Left forelimb (tissue), 1 donor: ENCODE results near the gene SERTAD2.
A peak's percentile ranks its signal among the peaks of the same experiment; 100 is the strongest.

Experiments used
- DNase-seq: peaks from one replicate; pipeline ENCODE4 v3.0.0-alpha.2; 2018; ENCODE audit warnings: low spot score

The SERTAD2 gene

DNA sequence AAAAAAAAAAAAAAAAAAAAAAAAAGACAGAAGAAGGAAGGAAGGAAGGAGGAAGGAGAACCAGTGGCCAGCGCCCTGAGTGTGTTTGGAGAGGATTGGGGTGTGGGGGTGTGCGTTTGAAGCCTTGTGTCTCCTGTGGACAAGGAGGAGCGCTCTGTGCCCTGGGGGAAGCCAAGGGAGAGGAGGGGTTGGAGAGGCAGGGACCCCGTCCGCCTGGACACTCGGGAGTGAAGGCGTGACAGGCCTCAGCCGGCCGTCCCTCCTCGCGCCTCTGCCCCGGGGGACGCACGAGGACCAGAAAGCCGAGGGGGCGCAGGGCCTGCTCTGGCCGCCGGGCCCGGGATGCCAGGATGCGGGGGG, 44.9 kb downstream of the SERTAD2 start:
- no peak for DNase-seq

DNA sequence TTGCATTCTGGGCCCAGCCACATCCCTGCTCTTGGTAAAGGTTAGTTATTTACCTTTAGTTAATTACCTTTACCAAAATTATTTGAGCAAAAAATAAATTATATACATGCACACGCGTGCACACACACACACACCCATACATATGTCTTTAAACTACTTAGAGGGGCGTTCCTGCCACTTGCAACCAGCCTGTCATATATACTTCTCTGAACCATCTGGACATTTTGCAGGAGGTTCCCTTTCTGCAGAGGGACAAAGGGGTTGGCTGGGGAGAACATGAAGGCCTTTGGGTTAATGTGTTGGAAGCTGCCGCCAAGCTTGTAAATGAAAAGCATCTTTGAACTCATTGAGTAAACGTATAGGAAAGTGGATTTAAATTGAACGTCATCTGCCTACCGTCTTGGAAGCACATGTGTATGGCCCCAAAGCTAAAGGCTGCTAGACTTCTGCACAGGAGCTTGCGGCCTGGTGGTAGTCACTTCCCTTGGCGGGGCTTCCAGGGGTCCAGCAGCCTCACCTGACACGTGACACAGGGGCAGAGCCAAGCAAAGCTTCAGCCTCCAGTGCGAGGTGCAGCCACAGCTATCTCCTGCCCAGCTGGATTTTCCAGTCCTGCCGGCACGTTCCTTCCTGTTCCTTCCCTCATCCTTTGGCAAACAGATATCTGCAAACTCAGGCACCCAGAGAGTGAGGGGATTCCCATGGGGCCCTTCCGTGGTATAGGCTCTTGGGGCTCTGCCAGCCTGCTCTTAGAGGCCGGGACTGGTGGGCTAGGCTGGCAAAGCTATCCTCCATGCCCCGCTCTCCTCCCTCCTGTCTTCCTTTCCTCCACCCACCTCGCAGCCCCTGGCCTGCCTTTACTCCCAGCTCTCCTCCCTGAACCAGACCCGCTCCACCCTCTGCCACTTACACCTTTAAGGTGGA, 46.1 kb downstream of the SERTAD2 start:
- peak; percentile 64 for DNase-seq

DNA sequence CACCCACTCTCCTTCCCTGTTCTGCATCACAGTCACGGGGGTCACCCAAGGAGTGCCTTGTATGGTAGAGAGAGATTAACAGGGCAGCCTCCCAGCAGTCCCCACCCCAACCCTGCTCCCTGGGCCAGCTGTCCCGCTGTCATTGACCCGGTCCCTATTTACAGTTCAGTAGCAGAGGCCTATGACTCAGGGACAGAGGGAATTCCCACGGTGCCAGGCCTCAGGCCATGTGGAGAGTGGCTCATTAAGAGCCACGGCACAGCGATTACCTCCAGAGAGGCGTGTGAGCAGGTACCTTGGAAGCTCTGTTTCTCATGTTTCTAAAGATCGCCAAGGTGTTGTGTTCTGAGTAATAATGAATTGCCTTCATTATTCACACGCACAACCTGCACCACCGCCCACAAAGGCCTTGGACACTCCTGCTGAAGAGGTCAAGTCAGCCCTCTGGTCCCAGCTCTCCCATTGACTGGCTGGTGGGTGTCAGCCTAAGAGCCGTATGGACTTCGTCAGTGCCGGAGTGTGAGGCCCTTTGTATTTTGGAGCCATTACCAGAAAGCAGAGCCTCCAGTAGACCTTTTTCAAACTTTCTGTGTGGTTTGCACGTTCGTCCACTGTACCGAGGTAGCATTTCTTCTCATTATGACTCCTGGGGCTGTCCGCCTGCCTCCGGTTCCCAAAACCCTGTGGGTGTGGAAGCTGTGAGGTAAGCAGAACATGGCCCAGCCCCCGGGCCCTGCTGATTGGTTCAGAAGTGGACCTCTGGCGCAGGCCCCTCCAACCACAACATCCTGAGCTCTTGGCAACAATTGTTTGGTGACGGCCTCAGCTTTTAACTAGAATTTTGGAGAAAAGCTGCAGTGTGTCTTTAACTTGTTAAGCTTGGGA, 47.0 kb downstream of the SERTAD2 start:
- DNase-seq = peak; percentile 89

DNA sequence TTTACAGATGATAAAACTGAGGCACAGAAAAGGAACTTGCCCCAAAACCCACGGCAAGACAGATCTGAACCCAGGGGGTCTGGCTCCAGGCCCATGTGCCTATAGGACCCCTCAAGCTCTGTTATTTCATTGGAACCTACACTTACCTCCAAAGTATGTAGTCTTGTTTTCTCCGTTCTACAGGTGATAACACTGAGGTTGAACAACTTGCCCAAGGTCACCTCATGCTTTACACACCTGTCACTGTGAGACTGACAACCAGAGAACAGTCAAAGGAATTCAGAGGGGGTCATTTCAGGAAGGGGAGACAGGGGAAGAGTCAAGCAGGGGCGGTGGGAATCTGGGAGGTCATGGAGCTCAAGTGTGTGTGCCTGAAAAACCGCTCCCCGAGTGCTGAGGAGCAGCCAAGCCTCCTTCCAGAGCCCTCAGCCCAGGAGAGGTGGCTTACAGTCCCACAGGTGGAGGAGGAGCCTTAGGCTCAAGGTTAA, 47.7 kb downstream of the SERTAD2 start:
- peak; percentile 54 for DNase-seq

DNA sequence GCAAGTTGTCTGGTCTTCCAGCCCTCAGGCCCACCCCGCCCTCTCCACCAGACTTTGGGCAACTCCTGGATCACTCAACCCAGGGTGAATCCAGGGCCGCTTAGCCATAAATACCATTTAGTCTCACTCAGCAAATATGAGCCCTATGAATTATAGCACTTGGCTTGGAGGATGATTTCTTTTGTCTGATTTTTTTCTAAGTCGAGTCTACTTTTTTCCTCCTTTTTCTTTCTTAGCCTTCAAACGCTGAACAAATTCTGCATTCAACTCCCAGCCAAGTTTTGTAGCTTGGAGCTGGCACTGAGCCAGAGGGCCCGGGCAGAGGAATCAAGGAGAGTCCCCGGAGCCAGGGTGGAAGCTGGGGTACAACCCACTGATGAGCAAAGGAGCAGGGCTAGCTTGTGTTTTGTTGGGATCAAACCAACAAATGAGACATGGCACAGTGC, 48.7 kb downstream of the SERTAD2 start:
- peak; percentile 59 for DNase-seq

DNA sequence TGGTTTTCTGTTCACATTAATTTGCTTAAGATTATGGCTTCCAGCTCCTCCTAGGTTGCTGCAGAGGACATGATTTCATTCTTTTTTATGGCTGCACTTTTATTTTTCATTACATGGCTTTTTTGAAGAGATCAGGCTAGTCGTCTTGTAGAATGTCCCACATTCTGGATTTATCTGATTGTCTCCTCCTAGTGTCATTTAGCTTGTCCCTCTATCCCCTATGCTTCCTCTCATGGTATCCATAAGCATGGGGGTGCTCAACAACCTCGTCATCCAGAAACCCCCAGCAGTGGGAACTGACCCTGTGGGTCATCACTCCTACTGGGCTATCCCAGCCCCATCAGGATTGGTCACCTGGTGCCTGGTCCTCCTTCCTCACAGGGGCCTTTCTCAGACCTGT, 49.6 kb downstream of the SERTAD2 start:
- DNase-seq = peak; percentile 36

DNA sequence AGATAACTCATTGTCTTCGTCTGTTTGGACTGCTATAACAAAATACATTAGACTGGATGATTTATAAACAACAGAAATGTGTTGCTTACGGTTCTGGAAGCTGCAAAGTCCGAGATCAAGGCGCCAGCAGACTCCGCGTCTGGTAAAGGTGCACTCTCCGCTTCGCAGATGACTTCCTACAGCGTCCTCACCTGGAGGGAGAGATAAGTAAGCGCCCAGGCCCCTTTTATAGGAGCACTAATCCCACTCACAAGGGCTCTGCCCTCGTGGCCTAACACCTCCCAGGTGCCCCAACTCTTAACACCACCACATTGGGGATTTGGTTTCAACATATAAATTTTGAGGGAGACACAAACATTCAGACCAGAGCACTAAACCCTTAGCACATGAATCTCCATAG, 51.3 kb downstream of the SERTAD2 start:
- no peak for DNase-seq

DNA sequence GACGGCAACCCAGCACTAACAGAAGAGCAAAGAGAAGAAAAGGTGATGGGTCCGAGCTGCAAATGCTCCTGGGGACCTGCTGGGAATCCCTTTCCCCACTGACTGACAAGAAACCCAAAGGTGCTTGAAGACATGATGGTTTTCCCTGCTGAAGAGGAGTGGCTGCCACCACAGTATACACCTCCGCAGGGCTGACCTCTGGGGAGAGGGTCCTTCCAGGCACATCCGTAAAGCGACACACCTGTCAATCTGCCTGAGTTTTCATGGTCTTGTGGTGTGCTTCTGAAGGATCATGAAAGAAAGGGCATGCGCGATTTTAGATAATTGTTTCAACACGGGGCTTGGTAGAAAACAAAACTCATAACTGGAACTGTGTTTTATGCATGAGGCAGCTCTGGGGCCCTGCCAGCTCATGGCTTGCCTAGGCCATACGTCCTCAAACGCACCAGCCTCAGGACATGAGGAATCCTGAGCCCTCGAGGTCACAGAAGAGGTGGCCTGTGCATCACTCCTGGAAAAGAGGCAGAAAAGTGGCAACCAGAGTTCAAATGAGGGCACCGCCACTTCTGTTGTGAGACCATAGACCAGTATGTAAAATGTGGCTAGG, 51.8 kb downstream of the SERTAD2 start:
- DNase-seq = peak; percentile 49

DNA sequence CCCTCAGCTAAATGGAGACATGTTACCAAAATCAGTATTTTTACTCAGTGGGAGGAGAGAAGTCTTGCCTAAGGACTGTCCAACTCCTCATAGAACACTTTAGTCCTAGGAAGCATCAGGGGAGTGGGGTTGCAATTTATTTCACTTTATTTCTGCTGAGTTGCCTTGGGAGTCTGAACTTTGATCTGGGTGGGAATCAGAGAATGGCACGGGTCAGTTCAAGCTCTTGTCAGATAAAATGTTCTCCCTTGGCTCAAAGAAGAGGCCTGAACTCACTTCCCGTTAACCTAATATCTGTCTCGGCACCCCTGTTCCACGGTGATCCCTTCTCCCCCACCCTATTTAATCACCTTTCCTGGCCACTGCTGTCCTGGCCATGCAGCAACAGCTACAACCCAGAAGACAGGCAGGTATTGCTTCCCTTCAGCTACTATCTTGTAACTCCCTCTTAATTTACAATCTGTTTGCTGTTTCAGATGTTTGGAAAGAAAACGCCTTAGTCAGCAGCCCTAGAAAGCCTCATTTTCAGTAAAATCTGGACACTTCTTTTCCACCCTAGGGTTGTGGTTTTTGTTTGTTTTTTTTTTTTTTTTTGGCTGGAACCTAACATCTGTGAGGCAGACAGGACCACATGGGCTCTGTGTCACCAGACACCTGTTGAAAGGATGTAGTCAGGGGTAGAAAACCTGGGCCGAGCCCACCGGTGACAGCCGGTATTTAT, 52.5 kb downstream of the SERTAD2 start:
- DNase-seq = no peak

DNA sequence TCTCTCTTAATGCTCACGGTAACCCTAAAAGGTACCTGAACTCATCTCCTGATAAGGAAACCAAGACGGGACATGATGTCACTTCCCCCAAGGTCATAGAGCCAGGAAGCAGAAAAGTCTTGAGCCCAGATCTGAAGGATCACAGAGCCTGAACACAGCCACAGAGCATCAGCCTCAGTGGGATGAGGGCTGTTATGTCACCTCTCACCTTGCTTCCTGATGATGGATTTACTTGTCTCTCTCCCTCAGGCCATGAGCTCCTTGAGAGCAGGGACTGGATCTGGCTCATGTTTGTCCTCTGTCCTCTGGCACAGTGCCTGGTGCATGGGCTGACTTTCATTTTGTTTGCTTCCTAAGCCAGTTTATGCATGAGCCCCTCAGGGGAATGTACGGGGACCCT, 54.2 kb downstream of the SERTAD2 start:
- no peak for DNase-seq

DNA sequence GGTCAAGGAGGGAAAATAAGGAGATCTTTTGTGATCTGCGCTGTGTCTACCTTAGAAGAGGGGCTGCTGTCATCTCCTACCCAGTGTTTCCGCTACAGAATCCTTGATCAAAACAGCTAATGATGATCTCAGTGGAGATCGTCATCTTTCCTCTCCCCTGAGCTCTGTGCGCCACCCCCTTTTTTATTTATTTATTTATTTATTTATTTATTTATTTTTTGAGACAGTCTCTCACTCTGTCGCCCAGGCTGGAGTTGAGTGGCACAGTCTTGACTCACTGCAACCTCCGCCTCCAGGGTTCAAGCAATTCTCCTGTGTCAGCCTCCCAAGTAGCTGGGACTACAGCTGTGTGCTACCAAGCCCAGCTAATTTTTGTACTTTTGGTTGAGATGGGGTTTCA, 55.5 kb downstream of the SERTAD2 start:
- no peak for DNase-seq

DNA sequence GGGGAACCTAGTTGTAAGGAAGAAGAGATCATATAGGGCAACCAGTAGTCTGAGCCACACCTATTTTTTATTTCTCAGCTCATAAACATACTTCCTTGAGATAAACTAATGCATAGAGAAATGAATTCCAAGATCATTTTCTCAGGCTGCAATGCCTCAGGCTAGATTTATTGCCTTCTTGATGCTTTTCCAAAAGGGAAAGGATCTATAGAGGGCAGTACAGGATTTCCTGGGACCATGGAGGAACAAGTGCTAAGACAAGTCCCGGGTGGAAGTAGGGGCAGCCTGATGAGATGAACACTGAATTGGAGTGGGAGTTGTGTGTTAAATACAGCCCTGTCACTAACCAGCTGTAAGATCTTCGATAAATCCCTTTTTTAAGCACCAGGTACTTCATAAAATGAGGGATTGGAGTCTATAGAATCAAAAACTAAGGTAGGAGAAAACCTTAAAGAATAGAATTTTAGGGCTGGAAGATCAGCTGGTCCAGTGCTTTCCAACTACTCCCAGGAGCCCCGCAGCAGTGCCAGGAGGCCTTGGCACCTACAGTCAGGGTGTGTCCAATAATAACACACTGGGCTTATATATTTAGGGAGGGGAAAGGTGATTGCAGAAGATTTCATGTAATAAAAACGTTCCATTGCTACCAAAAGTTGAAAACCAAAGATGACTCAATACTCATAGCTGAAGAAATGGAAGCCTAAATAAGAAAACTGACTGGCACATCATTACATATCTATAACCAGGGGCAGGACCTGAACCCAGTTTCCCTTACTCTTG, 58.1 kb downstream of the SERTAD2 start:
- no peak for DNase-seq

DNA sequence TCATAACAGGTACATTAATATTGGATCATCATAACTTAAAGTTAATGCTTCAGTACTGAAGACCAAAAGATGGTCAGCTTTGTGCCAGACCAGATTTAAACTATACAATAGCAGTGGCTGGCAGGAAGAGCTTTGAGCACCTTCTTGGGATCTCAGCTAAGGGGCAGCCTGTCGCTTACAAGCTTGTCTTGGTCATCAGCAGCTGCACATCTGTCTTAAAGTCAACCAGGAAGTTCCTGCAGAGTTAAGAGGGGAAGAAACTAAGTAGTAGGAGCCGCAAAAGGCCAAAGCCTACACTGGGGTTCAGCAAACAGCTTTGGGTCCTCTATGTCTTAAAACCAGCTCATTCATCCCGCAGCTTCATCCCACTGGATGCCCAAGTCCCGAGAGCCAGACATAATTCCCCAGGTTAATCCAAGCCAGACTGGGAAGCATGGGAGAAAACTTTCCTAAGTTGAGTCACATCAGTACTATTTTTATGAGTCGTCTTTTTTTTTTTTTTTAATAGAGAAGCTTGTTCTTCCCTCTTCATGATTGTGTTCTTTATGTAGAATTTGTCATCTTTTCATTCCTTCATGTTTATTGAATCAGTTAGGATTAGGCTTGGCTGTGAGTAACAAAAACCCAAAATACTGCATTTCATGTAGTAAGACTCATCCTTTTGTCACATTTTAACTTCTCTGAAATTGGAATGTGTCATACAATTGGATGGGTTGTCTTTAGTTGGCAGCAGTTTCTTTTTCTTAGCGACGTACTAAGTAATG, 59.3 kb downstream of the SERTAD2 start:
- no peak for DNase-seq

DNA sequence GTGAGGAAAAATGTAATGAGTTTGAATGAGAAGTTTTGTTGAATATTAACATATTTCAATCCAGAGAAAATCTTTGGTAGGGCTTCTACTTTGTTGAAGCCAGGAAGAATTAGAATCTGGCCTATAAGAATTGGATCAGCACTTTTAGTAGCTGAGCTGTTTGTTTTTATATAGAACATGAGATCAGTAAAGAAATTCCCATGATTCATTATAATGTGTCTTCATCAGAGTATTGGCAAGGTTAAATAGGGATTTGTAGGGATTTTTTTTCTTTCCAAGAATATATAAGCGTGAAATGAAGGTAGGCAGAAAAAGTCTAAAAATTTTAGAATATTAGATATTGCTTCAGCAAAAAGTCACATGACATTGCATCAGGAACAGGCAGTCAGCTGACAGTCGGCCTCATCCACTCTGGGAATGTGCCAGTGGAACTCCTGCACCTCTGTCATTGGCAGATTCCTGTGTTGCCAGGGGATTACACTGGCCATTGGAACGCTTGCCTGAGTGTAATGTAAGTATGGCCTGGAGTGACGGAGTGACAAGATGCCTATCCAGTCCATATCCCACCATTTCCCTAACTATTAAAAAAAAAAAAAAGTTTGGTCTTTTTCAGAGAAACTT, 60.6 kb downstream of the SERTAD2 start:
- DNase-seq = no peak

DNA sequence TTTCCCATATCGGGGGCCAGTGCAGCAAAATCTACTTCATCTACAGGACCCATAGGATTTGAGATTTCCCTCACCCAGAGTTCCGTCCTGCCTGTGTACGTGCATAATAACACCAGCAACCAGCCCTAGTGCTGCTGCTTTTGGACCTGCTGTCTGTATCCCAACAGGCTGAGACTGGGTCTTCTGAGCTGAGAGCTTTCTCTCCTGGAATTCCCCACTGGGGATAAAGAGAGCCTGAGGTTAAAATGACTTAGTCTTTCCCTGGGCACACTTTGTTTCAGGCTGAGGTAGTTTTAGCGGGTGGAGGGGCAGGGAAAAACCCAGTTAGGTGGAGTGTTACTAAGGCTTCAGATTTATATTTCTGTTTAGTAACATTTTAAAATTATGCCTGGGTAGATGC, 62.5 kb downstream of the SERTAD2 start:
- DNase-seq = no peak

DNA sequence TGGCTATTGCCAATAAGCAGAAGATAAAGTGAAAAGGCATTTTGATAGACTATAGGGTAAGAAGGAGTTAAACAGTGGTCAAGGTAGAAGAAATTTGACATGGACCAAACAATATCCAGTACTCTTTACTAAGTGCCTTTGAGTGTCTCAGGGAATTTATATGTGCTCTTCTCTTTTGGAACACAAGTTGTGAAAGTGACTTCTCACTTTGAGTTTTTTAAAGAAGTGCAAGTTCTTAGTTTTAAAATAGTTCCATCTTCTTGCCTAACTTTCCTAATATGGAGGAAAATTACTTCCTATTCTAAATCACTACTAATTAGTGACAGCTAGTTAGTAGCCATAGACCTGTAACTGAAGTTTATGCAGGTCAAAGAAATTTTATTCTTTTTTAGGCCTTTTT, 66.2 kb downstream of the SERTAD2 start:
- no peak for DNase-seq

DNA sequence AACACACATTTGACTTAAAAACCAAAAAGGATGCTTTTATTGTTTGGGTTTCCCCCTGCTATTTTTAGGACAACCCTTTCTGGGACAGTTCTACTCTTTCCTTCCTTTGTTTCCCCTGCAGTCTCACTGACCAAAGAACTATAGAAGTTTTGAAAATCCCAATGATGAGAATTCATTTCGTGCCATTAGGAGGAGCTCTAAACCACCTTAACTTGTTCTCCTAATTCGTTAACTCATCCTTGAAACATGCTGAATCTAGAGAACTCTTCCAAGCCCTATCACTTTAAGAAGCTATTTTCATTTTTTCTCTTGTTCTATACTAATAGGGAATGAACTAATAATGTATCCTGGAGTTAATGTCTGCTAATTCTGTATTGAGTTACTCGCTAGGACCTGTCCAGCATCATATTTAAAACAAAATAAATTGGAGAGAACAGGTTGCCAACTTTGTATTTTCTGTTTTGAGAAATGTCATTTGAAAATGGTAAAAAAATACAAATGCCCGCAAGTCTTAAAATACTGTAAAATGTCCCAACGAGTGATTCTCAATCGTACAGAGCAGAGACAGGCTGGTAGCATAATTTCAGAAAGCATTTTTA, 66.7 kb downstream of the SERTAD2 start:
- DNase-seq = no peak

DNA sequence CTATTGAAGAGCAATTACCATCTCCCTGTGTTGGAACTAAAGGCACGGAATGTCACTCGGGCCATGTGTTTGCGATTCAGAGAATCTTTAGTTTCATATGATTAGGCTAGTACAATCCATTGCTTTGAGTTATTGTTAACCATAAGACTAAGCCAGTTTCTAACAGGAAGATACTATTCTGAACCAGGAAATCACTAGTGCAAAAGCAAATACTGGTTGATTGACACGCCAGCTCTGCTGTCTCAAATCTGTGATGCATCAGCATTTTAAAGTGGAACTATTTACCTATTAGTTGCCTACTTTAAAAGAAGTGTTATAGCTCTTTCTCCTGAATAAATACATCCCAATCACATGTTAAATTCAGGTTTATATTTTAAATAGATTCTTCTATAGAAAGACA, 67.7 kb downstream of the SERTAD2 start:
- DNase-seq = no peak

DNA sequence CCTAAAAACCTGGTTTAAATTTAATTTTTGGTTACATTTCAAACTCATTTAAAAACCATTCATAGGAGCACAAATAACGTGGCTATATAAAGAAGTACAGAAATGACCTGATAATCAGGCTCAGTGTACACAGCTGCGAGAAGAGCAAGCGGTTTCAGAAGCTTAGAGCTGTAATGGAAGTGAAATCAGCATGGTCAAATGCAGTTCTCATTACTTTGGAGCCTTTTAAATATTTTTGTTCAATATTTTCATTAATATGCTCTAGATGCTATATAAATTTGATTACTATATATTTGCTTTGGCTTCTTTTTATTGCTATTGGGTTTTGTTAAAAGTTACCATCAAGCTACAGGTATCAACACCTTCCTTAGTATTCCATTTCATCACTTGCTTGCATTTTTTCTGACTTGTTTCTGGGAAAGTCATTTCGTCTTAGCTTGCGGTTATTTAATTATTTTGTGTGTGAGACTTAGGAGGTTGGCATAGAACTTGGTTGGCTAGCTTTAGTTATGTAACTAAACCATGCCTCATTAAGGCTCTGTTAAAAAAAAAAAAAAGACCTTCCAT, 70.9 kb downstream of the SERTAD2 start:
- no peak for DNase-seq
